GM18909 (cell line): ENCODE data around the gene RGL3.
A peak's percentile ranks its signal among the peaks of the same experiment; 100 is the strongest.
"Not testable (repeated sequence)": the region's sequence is repeated elsewhere in the genome, so short reads cannot be mapped to it uniquely, and the experiment has no call there.

Experiments used
- ATAC-seq: cut with Tn5 transposase; IDR thresholded peaks from one replicate; pipeline ENCODE4 v1.9.1; 2021; ENCODE audit warnings: mild to moderate bottlenecking; ENCODE audit not compliant: unreplicated experiment, poor library complexity

RGL3 gene

DNA sequence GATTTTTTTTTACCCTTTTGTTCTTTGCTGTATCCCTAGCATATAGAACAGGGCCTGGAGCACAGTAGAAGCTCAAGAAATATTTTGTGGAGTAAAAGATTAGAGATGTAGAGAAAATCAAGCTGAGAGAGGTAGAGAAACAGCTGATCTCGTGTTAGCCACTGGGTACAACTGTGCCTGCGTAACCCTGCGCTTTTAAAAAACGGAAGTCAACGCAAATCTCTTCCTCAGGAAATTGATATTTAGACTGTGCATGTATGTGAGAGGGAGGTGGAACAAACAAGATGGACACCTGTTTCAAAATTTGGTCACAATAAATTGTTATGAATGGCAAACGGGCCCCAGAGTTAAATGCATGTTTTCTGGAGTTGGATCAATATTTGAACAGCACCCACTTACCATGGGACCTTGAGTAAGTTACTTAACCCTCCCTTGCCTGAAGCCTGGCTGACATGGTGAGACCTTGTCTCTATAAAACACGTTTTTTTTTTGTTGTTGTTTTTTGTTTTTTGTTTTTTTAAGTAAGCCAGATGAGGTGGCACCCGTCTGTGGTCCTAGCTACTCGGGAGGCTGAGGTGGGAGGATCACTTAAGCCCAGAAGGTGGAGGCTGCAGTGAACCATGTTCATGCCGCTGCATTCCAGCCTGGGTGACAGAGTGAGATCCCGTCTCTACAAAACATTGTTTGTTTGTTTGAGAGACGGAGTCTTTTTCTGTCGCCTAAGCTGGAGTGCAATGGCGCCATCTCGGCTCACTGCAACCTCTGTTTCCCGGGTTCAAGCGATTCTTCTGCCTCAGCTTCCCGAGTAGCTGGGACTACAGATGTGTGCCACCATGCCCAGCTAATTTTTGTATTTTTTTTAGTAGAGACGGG, 31.7 kb downstream of the RGL3 start:
- no peak for ATAC-seq

DNA sequence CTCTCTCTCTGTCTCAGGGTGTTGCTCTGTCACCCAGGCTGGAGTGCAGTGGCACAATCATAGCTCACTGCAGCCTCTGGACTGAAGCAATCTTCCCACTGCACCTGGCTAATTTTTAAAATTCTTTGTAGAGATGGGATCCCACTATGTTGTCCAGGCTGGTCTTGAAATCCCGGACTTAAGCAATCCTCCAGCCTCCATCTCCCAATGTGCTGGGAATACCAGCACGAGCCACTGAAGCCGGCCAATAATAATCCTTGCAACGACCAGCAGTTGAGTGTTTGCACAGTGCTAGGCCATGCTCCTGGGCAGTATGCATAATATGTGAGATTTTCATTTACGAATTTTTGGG, 34.4 kb downstream of the RGL3 start:
- no peak for ATAC-seq

DNA sequence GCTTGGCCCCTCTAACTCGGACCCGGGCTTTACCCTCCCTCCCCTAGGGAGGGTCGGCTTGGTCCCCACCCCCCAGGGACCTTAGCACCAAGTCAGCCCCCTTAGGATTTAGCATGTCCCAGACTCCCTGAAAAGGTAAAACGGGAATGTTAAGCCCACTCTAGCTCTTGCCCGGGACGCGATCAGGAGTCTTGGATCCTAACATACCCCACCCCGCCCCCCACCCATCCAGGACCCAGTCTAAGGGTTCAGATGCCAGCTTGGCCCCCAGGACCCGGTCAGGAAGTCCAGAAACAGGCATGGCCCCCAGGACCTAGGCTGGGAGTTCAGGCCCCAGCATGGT, 35.4 kb downstream of the RGL3 start:
- ATAC-seq, result no peak

DNA sequence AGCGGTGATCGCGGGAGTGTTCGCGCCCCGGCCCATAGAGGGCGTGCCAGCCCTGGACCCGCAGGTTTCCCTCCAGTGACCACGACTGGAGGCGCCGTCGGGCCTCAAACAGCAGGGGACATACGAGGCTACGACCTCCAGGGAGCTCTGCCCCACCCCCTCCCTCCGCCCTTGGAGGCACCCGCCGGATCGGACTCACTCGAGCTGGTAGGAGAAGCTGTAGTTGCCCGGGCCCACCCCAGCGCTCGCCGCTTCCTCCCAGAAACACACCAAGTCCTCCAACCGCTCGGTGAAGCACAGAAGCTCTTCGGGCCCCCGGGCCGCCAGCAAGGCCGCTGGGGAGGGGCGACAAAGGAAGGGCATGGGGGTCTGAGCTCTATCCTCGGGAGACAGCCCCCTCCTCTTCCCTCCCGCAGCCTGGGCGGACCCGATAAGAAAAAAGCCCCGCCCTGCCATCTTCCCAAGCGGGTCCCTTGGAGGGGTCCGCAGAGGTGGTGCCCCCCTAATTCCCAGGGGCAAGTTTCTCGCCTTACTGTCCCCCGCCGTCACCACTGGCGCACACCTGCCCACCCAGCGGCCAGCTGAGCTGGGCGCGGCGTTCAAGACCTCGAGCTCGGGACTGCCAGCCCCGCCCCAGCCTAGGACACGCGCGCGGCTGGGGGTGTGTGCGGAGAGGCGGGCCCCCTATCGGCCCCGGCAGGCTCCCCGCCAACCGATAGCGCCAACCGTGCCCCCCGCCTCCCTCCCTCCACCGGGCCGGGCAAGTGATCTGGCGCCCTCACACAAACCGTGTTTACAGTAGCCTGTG, 36.0 kb downstream of the RGL3 start:
- no peak for ATAC-seq

DNA sequence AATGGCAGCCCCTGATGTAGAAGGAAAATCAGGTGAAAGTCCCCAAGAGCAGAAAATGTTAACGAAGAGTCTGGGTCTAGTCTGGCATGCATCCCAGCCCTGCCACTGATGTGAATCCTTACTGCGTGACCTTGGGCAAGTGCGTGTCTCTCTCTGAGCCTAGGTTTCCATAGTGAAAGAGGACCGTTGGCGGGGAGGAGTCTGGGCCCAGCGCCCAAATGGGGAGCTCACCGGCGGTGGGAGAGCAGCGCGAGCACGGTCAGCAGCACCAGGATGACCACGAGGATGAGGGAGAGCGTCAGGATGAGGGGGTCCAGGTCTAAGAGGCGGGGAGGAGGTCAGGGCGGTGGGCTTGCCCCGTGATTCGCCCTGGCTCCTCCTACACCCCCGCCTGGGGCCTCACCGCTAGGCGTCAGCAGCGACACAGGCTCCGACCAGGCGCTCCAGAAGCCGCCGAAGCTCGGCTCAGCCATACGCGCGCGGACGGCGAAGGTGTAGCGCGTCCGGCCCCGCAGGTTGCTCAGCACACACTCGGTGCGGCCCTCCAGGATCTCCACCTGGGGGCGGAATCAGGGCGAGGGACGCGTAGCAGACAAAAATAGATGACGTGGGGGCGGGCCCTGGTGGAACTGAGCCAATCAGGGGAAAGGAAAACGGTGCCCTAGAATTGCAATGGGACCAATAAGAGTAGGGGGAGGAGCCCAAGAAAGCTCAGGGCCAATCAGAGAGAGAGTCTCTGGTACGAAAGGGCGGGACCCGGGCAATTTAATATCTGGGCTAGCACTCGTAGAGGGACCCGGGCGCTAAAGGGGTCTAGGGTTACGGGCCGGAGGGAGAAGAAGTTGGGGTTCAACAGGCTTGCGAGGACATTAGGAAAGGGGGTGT, 38.2 kb downstream of the RGL3 start:
- ATAC-seq, result peak; percentile 78

DNA sequence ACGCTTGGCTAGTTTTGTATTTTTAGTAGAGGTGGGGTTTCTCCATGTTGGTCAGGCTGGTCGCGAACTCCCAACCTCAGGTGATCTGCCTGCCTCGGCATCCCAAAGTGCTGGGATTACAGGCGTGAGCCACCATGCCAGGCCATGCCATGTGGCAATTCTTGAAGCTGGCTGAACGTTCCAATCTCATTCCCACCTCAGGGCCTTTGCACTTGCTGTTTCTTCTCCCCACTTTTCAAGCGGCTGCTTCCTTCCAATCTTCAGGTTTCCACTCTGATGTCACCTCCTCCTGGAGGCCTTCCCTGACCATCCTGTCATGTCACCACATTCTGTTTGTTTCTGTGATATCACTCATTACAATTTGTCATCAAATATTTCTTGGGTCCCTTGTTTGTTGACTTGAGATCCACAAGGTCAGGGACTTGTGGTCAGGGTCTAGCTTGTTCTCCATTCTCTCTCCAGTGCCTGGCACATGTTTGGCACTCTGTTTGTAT, 39.2 kb downstream of the RGL3 start:
- ATAC-seq, result no peak

DNA sequence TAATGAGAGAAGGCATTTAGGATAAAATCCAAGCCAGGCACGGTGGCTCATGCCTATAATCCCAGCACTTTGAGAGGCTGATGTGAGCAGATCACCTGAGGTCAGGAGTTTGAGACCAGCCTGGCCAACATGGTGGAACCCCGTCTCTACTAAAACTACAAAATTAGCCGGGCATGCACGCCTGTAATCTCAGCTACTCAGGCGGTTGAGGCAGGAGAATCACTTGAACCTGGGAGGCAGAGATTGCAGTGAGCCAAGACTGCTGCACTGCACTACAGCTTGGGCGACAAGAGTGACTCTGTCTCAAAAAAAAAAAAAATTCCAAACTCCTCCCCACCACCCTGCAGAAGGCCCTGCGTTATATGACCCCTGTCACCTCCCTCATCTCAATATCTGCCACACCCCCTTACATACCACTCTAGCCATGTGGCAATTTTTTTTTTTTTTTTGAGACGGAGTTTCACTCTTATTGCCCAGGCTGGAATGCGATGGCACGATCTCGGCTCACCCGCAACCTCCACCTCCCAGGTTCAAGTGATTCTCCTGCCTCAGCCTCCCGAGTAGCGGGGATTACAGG, 39.8 kb downstream of the RGL3 start:
- ATAC-seq, result not testable (repeated sequence)

DNA sequence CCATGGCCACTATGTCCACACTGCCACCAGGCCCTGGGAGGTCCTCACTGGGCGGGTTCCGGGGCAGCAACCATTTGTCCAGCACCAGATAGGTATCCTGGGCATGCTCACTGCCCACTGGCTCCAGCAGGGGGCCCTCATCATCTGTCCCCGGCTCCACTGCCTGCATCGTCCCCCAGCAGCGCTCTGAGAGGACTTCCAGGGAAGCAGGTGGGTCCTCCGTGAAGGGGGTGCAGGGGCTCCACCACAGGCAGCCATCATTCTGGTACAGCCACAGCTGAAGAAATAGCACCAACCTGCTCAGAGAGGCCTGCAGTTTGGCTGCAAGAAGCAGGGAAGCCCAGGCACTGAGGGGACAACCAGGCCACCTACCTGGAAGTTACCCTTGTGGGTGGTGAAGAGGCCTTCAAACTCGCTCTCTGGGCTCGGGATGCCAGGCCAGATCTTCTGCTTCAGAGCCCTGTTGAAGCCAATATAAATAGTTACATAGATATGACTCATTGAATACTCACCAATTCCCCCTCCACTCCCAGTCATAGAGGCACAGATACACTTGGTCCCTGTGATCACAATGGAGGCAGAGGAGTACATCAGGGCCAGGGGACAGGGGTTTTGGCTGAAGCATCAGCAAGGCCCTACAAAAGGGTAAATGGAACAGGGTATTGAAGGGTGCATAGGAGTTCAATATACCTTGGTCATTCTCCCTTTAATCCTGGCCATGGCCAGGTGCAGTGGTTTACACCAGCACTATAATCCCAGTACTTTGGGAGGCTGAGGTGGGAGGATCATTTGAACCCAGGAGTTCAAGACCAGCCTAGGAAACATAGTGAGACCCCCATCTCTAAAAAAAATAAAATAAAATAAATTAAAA, 40.6 kb downstream of the RGL3 start:
- no peak for ATAC-seq

DNA sequence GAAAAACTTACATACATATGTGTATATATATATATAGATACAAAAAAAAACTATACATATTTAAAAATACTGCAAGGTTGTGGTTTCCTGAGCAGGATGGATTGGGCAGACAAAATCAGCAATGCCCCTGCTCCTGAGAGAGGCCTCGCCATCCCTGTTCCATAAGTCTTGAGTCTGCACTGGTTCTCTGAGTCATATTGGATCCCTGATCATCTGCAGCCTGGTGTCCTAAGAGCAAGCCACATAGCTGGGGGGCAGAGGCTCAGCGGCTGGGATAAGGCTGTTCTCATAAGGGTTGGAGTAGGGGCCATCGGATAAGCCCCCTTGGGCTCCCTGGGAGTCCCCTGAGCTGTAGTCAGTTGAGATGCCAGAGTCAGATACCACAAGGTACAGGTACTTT, 41.4 kb downstream of the RGL3 start:
- no peak for ATAC-seq

DNA sequence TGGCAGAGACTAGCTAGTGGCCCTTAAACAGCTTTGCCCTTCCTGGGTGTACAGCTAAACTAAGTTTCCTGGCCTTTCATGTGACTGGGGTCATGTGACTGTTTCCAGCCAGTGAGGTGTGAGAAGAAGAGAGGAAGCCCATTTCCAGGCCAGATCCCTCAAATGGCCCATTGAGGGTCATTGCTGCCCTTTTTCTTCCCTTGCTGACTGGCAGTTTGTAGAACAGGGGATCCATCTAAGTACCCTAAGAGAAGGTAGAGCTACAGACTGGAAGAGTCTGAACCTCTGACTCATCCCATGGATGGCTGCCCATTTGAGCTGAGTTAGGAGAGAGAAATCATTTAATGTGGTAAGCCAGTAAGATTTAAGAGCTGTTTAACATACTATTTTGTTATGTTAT, 41.9 kb downstream of the RGL3 start:
- no peak for ATAC-seq

DNA sequence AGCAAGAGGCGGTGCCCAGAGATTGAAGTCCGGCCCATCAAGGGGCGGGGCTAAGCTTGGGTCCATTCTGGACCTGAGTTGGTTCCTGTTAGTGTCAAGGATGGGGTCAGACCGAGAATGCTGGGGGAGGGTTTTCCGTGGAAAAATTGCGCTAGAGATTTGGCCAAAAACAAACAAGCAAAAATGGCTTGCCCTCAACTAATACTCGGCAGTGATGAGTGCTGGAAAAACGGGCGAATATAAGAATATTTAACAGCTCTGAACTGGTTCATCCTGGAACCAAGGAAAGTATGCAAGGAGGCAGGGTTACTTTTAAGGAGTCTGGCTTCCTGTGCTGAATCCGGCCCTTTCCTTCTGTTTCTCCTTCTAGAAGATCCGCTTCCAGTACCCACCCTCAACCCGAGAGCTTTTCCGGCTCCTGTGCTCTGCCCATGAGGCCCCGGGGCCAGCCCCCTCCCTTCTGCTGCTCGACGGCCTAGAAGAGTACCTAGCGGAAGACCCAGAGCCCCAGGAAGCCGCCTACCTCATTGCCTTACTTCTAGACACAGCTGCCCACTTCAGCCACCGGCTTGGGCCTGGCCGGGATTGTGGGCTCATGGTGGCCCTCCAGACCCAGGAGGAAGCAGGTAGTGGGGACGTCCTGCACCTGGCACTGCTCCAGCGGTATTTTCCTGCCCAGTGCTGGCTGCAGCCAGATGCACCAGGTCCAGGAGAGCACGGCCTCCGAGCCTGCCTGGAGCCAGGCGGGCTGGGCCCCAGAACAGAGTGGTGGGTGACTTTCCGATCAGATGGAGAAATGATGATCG, 43.8 kb downstream of the RGL3 start:
- no peak for ATAC-seq

DNA sequence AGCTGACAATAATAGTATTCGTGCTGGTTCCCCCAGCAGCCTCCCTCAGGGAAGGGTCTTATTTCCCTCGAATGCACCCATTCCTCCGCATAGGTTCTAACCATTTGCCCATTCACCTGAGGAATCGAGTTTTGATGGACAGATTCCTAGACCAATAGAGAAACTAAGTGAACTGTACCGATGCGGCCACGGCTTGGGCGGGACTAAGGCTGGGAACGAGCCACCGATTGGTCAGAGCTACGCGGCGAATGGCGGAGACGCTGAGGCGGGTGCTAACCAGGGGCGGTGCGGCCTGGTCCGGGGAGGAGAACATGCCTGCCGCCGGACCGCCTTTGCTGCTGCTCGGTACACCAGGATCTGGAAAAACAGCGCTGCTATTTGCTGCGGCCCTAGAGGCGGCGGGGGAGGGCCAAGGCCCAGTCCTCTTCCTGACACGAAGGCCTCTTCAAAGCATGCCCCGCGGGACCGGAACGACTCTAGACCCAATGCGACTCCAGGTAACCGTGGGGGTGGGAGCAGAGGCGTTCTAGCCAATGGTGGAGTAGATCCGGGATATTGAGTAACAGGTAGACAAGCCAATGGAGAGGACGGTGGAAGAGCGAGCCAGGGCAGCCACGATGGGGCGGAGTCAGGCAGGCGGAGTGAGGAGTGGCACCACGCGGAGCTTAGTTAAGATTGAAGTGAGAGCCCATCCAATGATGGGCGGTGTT, 44.5 kb downstream of the RGL3 start, which contains the start of gene SWSAP1:
Gene SWSAP1, plus strand, starts transcription at position 234 of the 710 bp plus-strand sequence. Its CDS starts 15 bp downstream, at position 249.
- peak; percentile 90 for ATAC-seq

DNA sequence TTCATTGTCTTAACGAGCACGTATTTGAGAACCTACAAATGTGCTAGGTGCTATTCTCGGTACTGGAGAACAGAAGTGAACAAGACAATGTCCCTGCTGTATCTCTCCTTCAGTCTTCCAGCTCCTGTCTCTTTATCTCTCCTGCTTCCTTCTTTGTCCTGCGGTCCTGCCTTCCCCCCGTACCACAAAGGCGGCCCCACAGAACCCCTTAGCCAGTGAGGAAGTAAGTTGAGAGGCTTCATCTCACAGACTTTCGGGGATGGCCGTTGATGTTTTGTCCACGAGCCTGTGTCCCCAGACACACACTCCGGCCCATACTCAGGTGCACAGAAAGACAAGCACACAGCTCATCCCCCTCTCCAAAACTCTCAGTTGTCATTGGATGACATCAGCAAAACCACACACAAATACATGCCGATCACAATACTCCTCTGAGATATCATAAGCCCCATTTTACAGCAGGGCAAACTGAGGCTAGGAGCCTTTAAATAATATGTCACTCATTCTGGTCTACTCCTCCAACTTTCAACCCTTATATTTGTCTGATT, 45.2 kb downstream of the RGL3 start:
- no peak for ATAC-seq

DNA sequence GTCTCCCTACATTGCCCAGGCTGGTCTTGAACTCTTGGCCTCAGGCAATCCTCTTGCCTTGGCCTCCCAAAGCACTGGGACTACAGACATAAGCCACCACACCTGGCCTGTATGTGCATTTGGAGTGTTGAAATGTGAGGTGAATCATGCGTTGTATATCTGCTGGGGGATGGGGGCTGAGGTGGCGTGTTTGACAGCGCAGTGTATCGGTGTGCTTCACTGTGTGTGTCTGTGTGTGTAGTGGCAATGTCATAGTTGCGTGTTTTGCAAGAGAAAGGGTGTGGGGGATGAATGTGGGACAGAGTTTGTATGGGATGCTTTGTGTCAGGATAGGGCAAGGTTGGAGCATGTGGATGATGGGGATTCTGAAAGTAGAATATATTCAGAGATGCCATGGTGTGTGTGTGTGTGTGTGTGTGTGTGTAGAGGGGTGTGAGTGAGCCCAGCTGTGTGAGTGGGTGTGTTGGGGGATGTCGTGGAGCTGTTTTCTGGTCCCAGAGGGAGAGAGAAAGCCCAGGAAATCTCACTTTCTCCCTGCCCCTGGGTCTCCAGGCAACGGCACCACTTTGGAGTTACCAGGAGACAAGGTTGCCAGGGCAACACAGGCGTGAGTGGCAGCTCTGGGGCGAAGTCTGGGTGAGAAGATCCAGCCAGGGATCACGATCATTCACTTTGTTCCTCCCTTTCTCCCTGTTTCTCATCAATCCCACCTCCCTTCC, 45.8 kb downstream of the RGL3 start:
- no peak for ATAC-seq

DNA sequence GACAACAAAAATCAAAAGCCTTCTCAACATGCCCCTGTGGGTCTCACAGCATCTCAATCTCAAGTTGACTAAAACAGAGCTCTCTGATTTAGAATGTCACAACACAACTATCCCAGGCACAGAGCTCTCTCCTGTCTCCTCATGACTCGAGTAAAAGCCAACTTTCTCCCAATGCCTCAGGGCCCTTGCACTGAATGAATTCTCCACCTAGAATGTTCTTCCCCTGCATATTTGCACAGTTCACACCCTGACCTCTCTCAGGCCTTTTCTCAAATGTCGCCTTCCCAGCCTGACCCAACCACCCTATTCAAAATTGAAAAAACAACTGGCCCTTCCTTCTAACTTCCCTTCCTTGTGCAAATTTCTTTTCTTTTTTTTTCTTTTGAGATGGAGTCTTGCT, 48.4 kb downstream of the RGL3 start:
- no peak for ATAC-seq

DNA sequence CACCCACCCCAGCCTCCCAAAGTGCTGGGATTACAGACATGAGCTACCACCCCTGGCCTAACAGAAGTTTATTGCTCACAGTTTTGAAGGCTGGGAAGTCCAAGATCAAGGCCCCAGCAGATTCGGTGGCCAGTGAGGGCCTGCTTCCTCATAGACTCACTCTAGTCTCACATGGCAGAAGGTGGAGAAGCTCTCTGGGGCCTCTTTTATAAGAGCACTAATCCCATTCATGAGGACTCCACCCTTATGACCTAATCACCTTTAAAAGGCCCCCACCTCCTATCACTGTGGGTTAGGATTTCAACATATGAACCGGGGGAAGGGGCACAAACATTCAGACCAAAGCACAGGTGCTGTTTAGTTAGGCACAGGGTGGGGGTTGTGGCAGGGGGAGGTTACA, 51.6 kb downstream of the RGL3 start:
- ATAC-seq, result no peak

DNA sequence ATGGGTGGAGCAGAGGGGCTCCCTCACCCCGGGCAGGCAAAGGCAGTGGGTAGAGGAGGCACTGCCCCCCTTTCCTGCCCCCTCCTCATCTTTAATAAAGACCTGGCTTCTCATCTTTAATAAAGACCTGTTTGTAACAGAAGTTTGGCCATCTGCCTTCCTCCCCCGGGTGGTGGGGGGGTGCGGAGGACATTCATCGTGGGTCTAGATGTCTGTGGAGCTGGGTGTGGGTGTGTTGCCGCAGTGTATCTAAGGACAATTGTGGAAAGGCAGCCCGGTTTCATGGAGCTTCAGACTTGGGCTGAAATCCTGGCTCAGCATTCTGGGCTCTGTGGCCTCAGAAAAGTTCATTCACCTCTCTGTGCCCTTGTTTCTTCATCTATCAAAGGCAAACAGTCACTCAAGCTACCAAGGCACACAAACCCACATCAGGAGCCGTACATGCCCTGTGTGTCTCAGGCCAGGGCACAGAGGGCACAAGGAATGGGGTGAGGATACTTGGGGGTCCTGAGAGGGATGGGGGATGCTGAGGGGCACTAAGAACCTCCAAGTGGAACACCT, 53.5 kb downstream of the RGL3 start:
- ATAC-seq, result no peak
